ENCODE measurements around the gene TBX15.

- TF ChIP-seq SUZ12 (IDR thresholded peaks at IDR 0.05; ENCODE audit: extremely low read depth, insufficient read depth, insufficient read length) (no peak), YY1 (IDR thresholded peaks at IDR 0.05; ENCODE audit: insufficient read depth, insufficient read length) (no peak)
Measured at GRCh38 chr1:118987468-118988185, 516 bp downstream of the TBX15 start.

Data from NT2/D1 (cell line).